Glutamatergic neuron (in vitro differentiated cells): ENCODE results near the gene RP9. TPM values are rescaled to one million over a fixed set of nuclear protein-coding genes. Genes with fewer than 3 reads are reported as not detected.

ENCODE experiments used
- DNase-seq: peaks from one replicate; pipeline ENCODE4 v3.0.0; 2022
- H3K27ac Mint-ChIP-seq: one replicate; pipeline ENCODE4 v1.8.0; 2020; ENCODE audit warnings: mild to moderate bottlenecking, mixed read lengths, inconsistent platforms; ENCODE audit not compliant: unreplicated experiment
- H3K27me3 Mint-ChIP-seq: one replicate; pipeline ENCODE4 v1.8.0; 2020; ENCODE audit warnings: mild to moderate bottlenecking, moderate library complexity, mixed read lengths, inconsistent platforms; ENCODE audit not compliant: unreplicated experiment
- H3K36me3 Mint-ChIP-seq: one replicate; pipeline ENCODE4 v1.8.0; 2020; ENCODE audit warnings: mild to moderate bottlenecking, mixed read lengths, inconsistent platforms; ENCODE audit not compliant: unreplicated experiment
- H3K4me1 Mint-ChIP-seq: one replicate; pipeline ENCODE4 v1.8.0; 2020; ENCODE audit warnings: mild to moderate bottlenecking, low read depth, mixed read lengths, inconsistent platforms; ENCODE audit not compliant: unreplicated experiment
- H3K4me3 Mint-ChIP-seq: one replicate; pipeline ENCODE4 v1.8.0; 2020; ENCODE audit warnings: mild to moderate bottlenecking, mixed read lengths, inconsistent platforms; ENCODE audit not compliant: unreplicated experiment
- H3K9me3 Mint-ChIP-seq: one replicate; pipeline ENCODE4 v1.8.0; 2020; ENCODE audit warnings: mild to moderate bottlenecking, moderate library complexity, mixed read lengths, inconsistent platforms; ENCODE audit not compliant: unreplicated experiment
- total RNA-seq: library from RNA; stranded (reverse); fragmentation: NEBNext Ultra II Directional; extraction: Animal tissue kit (Norgen Biotek cat#: 25700); gene quantifications from one replicate; pipeline ENCODE4 v1.2.1, GENCODE V29; 2021; ENCODE audit not compliant: unreplicated experiment
- TF ChIP-seq, protein P1 (sequence below): fragments of 200-600 bp; sonication (generic); IDR thresholded peaks from one replicate; pipeline ENCODE4 v1.5.0; 2021; ENCODE audit not compliant: partially characterized antibody, unreplicated experiment

RP9 gene
- total RNA-seq, 1 donor from 2014 or later = 26.4 TPM

DNA sequence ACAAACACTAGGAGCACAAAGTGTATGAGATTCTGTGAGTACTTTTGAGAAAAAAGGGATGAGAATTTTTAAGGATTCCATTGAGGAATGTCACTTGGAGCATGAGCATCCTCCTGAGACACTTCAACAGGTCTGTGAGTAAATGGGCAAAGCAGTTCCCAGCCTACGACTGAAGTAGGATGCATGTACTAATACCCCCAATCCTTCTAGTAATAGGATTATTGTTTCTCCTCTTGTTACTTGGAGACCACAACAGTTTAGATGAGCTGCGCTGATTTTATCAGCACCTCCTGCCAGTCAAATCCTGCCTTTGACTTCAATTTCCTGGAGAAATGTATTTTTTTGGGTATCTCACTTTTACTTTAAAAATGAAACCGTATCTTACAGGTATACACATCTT, 21.0 kb upstream of the RP9 start:
- H3K4me3 Mint-ChIP-seq = peak overlapping the region; percentile 95
- no peak for DNase-seq
- H3K27ac Mint-ChIP-seq = no peak overlapping the region
- no peaks in the 10 kb centered on the region for H3K36me3 Mint-ChIP-seq
- no peaks in the 10 kb centered on the region for H3K9me3 Mint-ChIP-seq
- H3K27me3 Mint-ChIP-seq = no peaks in the 10 kb centered on the region
- TF ChIP-seq, protein P1, sequence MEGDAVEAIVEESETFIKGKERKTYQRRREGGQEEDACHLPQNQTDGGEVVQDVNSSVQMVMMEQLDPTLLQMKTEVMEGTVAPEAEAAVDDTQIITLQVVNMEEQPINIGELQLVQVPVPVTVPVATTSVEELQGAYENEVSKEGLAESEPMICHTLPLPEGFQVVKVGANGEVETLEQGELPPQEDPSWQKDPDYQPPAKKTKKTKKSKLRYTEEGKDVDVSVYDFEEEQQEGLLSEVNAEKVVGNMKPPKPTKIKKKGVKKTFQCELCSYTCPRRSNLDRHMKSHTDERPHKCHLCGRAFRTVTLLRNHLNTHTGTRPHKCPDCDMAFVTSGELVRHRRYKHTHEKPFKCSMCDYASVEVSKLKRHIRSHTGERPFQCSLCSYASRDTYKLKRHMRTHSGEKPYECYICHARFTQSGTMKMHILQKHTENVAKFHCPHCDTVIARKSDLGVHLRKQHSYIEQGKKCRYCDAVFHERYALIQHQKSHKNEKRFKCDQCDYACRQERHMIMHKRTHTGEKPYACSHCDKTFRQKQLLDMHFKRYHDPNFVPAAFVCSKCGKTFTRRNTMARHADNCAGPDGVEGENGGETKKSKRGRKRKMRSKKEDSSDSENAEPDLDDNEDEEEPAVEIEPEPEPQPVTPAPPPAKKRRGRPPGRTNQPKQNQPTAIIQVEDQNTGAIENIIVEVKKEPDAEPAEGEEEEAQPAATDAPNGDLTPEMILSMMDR = no peak
- H3K4me1 Mint-ChIP-seq = peaks cover 4% of the 10 kb centered on the region

DNA sequence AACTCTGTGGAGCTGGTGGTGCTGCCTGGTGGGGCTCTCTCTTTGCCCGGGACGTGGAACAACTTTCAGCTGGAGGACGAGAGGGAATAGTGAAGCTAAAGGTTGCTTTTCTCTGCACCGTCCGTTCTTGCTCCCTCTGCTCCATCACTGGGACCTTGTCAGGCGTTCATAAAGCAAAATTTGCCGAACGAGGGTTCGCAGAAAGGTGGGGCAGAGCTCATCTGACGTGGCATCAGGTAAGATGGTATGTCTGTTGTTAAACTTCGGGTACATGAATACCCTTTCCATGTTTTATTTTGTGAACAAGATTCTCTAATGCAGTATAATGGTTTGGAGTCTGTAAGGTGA, 20.6 kb upstream of the RP9 start:
- DNase-seq = no peak
- Mint-ChIP-seq H3K4me3 (peak overlapping the region; percentile 95), H3K27ac (peak overlapping the region; percentile 60), H3K4me1 (peaks cover 4% of the 10 kb centered on the region), H3K36me3 (no peaks in the 10 kb centered on the region), H3K27me3 (no peaks in the 10 kb centered on the region), H3K9me3 (no peaks in the 10 kb centered on the region)
- TF ChIP-seq, protein P1 = no peak

DNA sequence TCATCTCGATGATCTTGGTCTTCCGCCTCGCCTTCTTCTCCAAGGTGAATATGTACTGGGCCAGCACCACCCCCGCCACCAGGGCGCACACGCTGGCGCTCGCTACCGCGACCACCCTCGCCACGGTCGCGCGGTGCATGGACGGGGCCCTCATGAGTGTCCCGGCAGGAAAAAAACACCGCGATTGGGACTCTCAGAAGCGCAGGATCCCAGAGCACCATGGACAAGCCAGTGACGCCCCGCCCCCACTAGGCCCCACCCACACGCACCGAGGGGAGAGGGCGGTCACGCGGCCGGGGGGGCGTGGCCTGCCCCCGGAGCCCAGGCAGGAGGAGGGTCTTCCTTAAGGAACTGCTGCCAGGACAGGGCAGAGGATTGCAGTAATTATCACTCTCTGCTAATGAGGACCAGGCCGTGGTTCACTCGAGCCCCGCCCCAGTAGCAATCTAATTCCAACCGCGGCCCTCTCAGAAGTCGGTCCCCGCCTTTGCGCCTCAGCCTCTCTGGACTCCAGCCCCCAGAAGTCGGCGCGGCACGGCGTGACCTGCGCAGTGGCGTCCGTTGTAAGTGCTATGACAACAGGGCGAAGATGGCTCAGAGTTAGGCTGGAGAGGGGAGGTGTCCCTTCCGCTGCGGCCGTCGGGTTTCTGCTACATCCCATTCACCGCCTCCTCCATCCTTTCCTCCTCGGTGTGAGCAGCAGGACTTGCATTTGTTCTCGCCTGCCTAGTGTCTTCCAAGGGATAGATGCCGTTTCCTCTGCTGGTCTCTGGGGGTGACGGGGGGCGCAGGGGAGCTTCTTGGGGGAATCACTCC, 20.0 kb upstream of the RP9 start, which contains the start of gene BBS9:
BBS9 (plus strand) TSS at position 575 of the 816 bp plus-strand sequence. CDS start 16,689 bp downstream, outside the sequence.
- H3K36me3 Mint-ChIP-seq = no peaks in the 10 kb centered on the region
- peak; percentile 97 for DNase-seq
- H3K27ac Mint-ChIP-seq = peak within 1 kb of the TSS; percentile 60
- peak within 1 kb of the TSS; percentile 95 for H3K4me3 Mint-ChIP-seq
- TF ChIP-seq, protein P1 = no peak
- no peaks in the 10 kb centered on the region for H3K9me3 Mint-ChIP-seq
- H3K4me1 Mint-ChIP-seq = peaks cover 4% of the 10 kb centered on the region
- H3K27me3 Mint-ChIP-seq = no peaks in the 10 kb centered on the region

DNA sequence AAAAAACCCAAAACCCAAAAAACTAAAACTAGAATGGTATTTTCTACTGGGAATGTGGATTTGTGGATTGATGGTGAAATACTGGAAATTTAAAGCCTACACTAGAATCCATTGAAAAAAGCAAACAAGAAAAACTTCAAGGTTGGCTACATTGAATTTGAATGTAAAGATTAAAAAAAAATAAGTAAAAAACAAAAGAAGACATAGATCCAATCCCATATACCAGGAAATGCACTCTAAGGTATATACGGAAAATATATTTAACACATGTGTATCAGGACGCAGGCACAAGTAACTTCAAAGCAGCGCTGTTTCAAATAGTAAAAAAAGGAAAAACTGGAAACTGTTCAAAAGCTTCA, 19.4 kb upstream of the RP9 start:
- Mint-ChIP-seq H3K27ac (no peak overlapping the region), H3K27me3 (no peaks in the 10 kb centered on the region), H3K9me3 (no peaks in the 10 kb centered on the region), H3K36me3 (no peaks in the 10 kb centered on the region), H3K4me1 (peaks cover 4% of the 10 kb centered on the region), H3K4me3 (peak overlapping the region; percentile 95)
- TF ChIP-seq, protein P1 = no peak
- no peak for DNase-seq

DNA sequence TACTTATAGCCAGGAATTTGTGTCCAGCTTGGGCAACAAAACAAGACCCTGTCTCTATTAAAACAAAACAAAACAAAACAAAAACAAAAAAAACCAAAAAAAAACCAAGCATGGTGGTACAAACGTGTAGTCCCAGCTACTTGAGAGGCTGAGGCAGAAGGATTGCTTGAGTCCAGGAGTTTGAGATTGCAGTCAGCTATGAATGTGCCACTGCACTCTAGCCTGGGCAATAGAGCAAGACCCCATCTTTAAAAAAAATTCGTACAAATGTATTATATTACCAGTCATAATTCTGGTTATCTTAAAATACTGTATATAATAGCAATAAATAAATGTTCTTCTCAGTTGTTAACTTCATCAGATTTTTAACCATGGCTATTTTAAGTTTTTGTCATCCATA, 17.9 kb upstream of the RP9 start:
- H3K9me3 Mint-ChIP-seq = no peaks in the 10 kb centered on the region
- DNase-seq = no peak
- no peaks in the 10 kb centered on the region for H3K27me3 Mint-ChIP-seq
- H3K36me3 Mint-ChIP-seq = no peaks in the 10 kb centered on the region
- H3K27ac Mint-ChIP-seq = no peak overlapping the region
- TF ChIP-seq, protein P1 = no peak
- peaks cover 4% of the 10 kb centered on the region for H3K4me1 Mint-ChIP-seq
- no peak overlapping the region for H3K4me3 Mint-ChIP-seq
